SK-N-SH treated with all-trans-retinoic acid at 6 μM for 48 hours (cell line): Measurements from ENCODE around the gene CYTH4.

Experiments
- ARNTL ChIP-seq: fragments of 450-650 bp; formaldehyde crosslinking; IDR thresholded peaks from 2 replicates; pipeline ENCODE4 v1.5.0; 2020; ENCODE audit warnings: low read depth, mild to moderate bottlenecking, moderate library complexity, borderline replicate concordance
- BACH2 ChIP-seq: fragments of 250-450 bp; sonication (Bioruptor Pico); IDR thresholded peaks from 2 replicates; pipeline ENCODE4 v1.9.0; 2021; ENCODE audit warnings: mild to moderate bottlenecking, borderline replicate concordance
- CSRNP3 ChIP-seq: fragments of 250-450 bp; sonication (Bioruptor Pico); IDR thresholded peaks from 2 replicates; pipeline ENCODE4 v1.5.1; 2021; ENCODE audit warnings: mild to moderate bottlenecking, moderate library complexity
- ESRRG ChIP-seq: fragments of 250-450 bp; sonication (Bioruptor Pico); IDR thresholded peaks from 2 replicates; pipeline ENCODE4 v1.6.1; 2021; ENCODE audit warnings: mild to moderate bottlenecking
- OSR1 ChIP-seq: fragments of 250-450 bp; sonication (Bioruptor Pico); IDR thresholded peaks from 2 replicates; pipeline ENCODE4 v1.8.0; 2022; ENCODE audit warnings: moderate library complexity, mild to moderate bottlenecking, inconsistent platforms
- TCF4 ChIP-seq: fragments of 250-450 bp; sonication (Bioruptor Pico); IDR thresholded peaks from 2 replicates; pipeline ENCODE4 v1.8.0; 2021; ENCODE audit warnings: mild to moderate bottlenecking, moderate library complexity, borderline replicate concordance
- TSHZ2 ChIP-seq: fragments of 250-450 bp; sonication (Bioruptor Pico); IDR thresholded peaks from 2 replicates; pipeline ENCODE4 v1.5.0; 2020; ENCODE audit warnings: mild to moderate bottlenecking, moderate library complexity
- ZC3H10 ChIP-seq: fragments of 250-450 bp; sonication (Bioruptor Pico); IDR thresholded peaks from 2 replicates; pipeline ENCODE4 v1.5.1; 2021; ENCODE audit warnings: mild to moderate bottlenecking, moderate library complexity
- ZFP3 ChIP-seq: fragments of 250-450 bp; sonication (Bioruptor Pico); IDR thresholded peaks from 2 replicates; pipeline ENCODE4 v1.5.0; 2020; ENCODE audit warnings: mild to moderate bottlenecking, moderate library complexity
- ZNF70 ChIP-seq: fragments of 450-650 bp; formaldehyde crosslinking; IDR thresholded peaks from 2 replicates; pipeline ENCODE4 v1.5.0; 2020; ENCODE audit warnings: mild to moderate bottlenecking, moderate library complexity

GRCh38 chr22:37311761-37312312 lies 29.5 kb downstream of the CYTH4 start:
- TF ChIP-seq ARNTL (CRISPR knock-in tag) (no peak), TSHZ2 (CRISPR knock-in tag) (no peak), TCF4 (no peak), CSRNP3 (no peak), ZFP3 (CRISPR knock-in tag) (no peak), OSR1 (CRISPR knock-in tag) (no peak), ZC3H10 (CRISPR knock-in tag) (no peak), ZNF70 (CRISPR knock-in tag) (no peak), ESRRG (CRISPR knock-in tag) (no peak), BACH2 (CRISPR knock-in tag) (no peak)
